Endothelial cell of umbilical vein (primary cell): ENCODE data around the gene METTL9. TPM values are rescaled to one million over a fixed set of nuclear protein-coding genes. Genes with fewer than 3 reads are reported as not detected.
"Not testable (repeated sequence)": the region's sequence is repeated elsewhere in the genome, so short reads cannot be mapped to it uniquely, and the experiment has no call there.

ENCODE experiments used
- BruUV-seq: library from RNA; stranded (reverse); fragments of 400-500 nt; replicated peaks from 2 replicates; lab custom pipeline; 2021; lab: Mats Ljungman, UMichigan
- CTCF ChIA-PET: fragments of 300-600, 350-600 bp; sonication (Branson Sonifier 250); formaldehyde crosslinking; loops from one replicate; lab custom pipeline; 2021; ENCODE audit warnings: antibody characterized with exemption, inconsistent platforms; lab: Charles Lee
- POLR2A ChIA-PET: fragments of 300-600, 350-600 bp; sonication (Branson Sonifier 250); formaldehyde crosslinking; loops from one replicate; lab custom pipeline; 2021; ENCODE audit warnings: antibody characterized with exemption, inconsistent platforms; lab: Charles Lee
- DNase-seq: peaks from one replicate; pipeline ENCODE4 v3.0.0-alpha.2; 2011; ENCODE audit warnings: low read depth, low spot score
- FAIRE-seq: peaks from 2 replicates; lab custom pipeline; 2011; peaks lifted over from hg19 to GRCh38; lab: Jason Lieb, UNC
- H2AFZ ChIP-seq: 2 replicates; pipeline ENCODE4 v1.6.0; 2012; ENCODE audit warnings: low read depth, low read length, control low read depth, inconsistent platforms
- H3K27ac ChIP-seq: 2 replicates; pipeline ENCODE4 v1.5.1; 2011; ENCODE audit warnings: low read depth, mild to moderate bottlenecking, control low read depth, low read length, moderate library complexity; ENCODE audit not compliant: insufficient read depth
- H3K27me3 ChIP-seq, 2 experiments: 2 replicates each; pipeline versions ENCODE4 v1.6.0 to v1.6.1; 2011; ENCODE audit warnings: low read length in 2 of 2, mixed read lengths in 1 of 2; ENCODE audit not compliant: control insufficient read depth in 2 of 2, insufficient read depth in 2 of 2
- H3K36me3 ChIP-seq, 2 experiments: 2 replicates in 1 of 2; 3 replicates in 1 of 2; pipeline ENCODE4 v1.5.1; 2011; ENCODE audit warnings: low read length in 2 of 2, mild to moderate bottlenecking in 1 of 2, moderate library complexity in 1 of 2; ENCODE audit not compliant: control insufficient read depth in 2 of 2, insufficient read depth in 2 of 2; ENCODE audit errors: extremely low read depth in 1 of 2
- H3K4me1 ChIP-seq: 3 replicates; pipeline ENCODE4 v1.5.1; 2011; ENCODE audit warnings: mild to moderate bottlenecking, low read length; ENCODE audit not compliant: control insufficient read depth, insufficient read depth; ENCODE audit errors: extremely low read depth
- H3K4me2 ChIP-seq: 2 replicates; pipeline ENCODE4 v1.6.1; 2011; ENCODE audit warnings: low read length, control low read depth, mixed read lengths; ENCODE audit not compliant: insufficient read depth
- H3K4me3 ChIP-seq, 3 experiments: fragments of 200-600 bp in 1 of 3; sonication (generic), shearing (Covaris generic) in 1 of 3; replicated peaks in 1 of 3; 2 replicates each; pipeline ENCODE4 v1.5.1; 2011 to 2016; ENCODE audit warnings: control low read depth in 3 of 3, low read length in 3 of 3, mild to moderate bottlenecking in 2 of 3, inconsistent platforms in 1 of 3, low read depth in 1 of 3, moderate library complexity in 1 of 3; ENCODE audit not compliant: insufficient read depth in 1 of 3
- H3K79me2 ChIP-seq: 2 replicates; pipeline ENCODE4 v1.6.0; 2012; ENCODE audit warnings: low read length, inconsistent platforms; ENCODE audit not compliant: control insufficient read depth, insufficient read depth
- H3K9ac ChIP-seq: replicated peaks from 2 replicates; pipeline ENCODE3; 2011; ENCODE audit warnings: low read length, control low read depth; ENCODE audit not compliant: insufficient read depth; ENCODE audit errors: extremely low read depth
- H3K9me1 ChIP-seq: replicated peaks from 3 replicates; pipeline ENCODE4 v1.6.0; 2011; ENCODE audit warnings: mild to moderate bottlenecking, low read length; ENCODE audit not compliant: control insufficient read depth, insufficient read depth; ENCODE audit errors: extremely low read depth
- H3K9me3 ChIP-seq: replicated peaks from 2 replicates; pipeline ENCODE4 v1.5.1; 2012; ENCODE audit warnings: low read length, inconsistent platforms; ENCODE audit not compliant: control insufficient read depth, insufficient read depth
- H4K20me1 ChIP-seq: replicated peaks from 2 replicates; pipeline ENCODE3; 2011; ENCODE audit warnings: mild to moderate bottlenecking, low read length; ENCODE audit not compliant: control insufficient read depth, insufficient read depth; ENCODE audit errors: extremely low read depth
- EZH2 ChIP-seq: IDR thresholded peaks from 2 replicates; pipeline ENCODE4 v1.6.1; 2012; ENCODE audit warnings: borderline replicate concordance, low read depth, mild to moderate bottlenecking, moderate library complexity, low read length, inconsistent platforms; ENCODE audit not compliant: severe bottlenecking
- FOS ChIP-seq: IDR thresholded peaks from 2 replicates; pipeline ENCODE4 v1.6.1; 2011; ENCODE audit warnings: mild to moderate bottlenecking, low read length, moderate library complexity, borderline replicate concordance; ENCODE audit not compliant: insufficient read depth
- GATA2 ChIP-seq: IDR thresholded peaks from 2 replicates; pipeline ENCODE4 v1.7.0; 2011; ENCODE audit warnings: low read depth, mild to moderate bottlenecking, moderate library complexity, mixed read lengths, low read length; ENCODE audit not compliant: insufficient read length, insufficient read depth
- JUN ChIP-seq: IDR thresholded peaks from 2 replicates; pipeline ENCODE4 v1.6.1; 2011; ENCODE audit warnings: borderline replicate concordance, low read depth; ENCODE audit not compliant: insufficient read length, insufficient read depth
- MYC ChIP-seq: IDR thresholded peaks from one replicate; pipeline ENCODE4 v1.6.1; 2011; ENCODE audit warnings: mild to moderate bottlenecking, low read depth, low read length
- POLR2A ChIP-seq: IDR thresholded peaks from 2 replicates; pipeline ENCODE4 v1.6.1; 2012; ENCODE audit warnings: low read depth, mild to moderate bottlenecking, control low read depth, low read length
- POLR2AphosphoS5 ChIP-seq: IDR thresholded peaks from 2 replicates; pipeline ENCODE4 v1.6.1; 2012; ENCODE audit warnings: low read depth, mild to moderate bottlenecking, control low read depth, low read length, moderate library complexity; ENCODE audit not compliant: insufficient read depth
- dilution Hi-C: fragments of 300-500 bp; cut with MboI; formaldehyde crosslinking; loops from one replicate; pipeline ENCODE4 v1.15.0; 2019; ENCODE audit warnings: low sequenced_read_pairs; ENCODE audit not compliant: extremely low pct_ligation_motif_present
- intact Hi-C: fragments of 100-400 bp; cut with micrococcal nuclease; formaldehyde crosslinking; loops from one replicate; pipeline ENCODE4 v1.10.0; 2022
- polyA plus RNA-seq, 4 experiments: library from polyadenylated mRNA; depleted of rRNA in 3 of 4; stranded (reverse) in 3 of 4; unstranded in 1 of 4; fragments of >200 nt; gene quantifications; 2 replicates each; pipeline versions ENCODE4 v1.2.1 to v1.2.3, GENCODE V29; 2011 to 2012; ENCODE audit warnings: missing spikeins in 1 of 4
- total RNA-seq: library from RNA; stranded (reverse); gene quantifications from 2 replicates; pipeline ENCODE4 v1.2.3, GENCODE V29; 2021
- TF ChIP-seq, protein P1 (sequence below): IDR thresholded peaks from 2 replicates; pipeline ENCODE4 v1.6.1; 2011; ENCODE audit not compliant: insufficient read depth, insufficient read length
- TF ChIP-seq, protein P2 (sequence below), 2 donors: IDR thresholded peaks; 1 replicate in 1 of 2; 2 replicates in 1 of 2; pipeline ENCODE4 v1.5.1; 2011; ENCODE audit warnings: low read length in 2 of 2, mild to moderate bottlenecking in 2 of 2, moderate library complexity in 2 of 2, control low read depth in 1 of 2, inconsistent platforms in 1 of 2, low read depth in 1 of 2; ENCODE audit not compliant: insufficient read depth in 1 of 2; ENCODE audit errors: extremely low read depth in 1 of 2

Gene METTL9
- total and polyA plus RNA-seq, 2 donors (not counting 3 experiments of a cell fraction or from before 2014, with no cell fraction given), result 53.8 to 121 TPM

DNA sequence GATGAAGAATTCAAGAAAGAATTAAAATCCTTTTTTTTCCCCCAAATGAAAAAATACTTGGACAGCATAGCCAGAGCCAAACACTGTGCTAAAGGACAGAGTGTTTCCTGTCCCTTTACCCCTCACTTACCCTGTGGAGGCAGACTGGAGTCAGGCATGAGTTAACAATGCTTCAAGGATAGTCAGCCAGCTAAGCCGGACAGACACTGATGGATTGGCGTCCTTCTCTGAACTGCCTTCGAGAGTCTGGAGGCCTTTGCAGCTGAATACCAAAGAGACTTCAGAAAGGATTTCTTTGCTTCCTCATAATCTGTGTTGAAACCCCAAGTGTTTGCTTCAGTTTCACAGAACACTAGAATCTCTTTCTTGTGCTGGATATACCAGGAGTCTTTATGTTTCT is 4.6 kb downstream of the METTL9 start:
- BruUV-seq, result no TSS peak
- no peak for DNase-seq
- Histone ChIP-seq H3K79me2 (peaks cover 86% of the 10 kb centered on the region), H3K27ac (no peak overlapping the region), H3K27me3 (no peaks in the 10 kb centered on the region), H3K4me2 (no peak overlapping the region), H3K36me3 (no peaks in the 10 kb centered on the region), H3K9ac (no peak overlapping the region), H3K4me3 (no peak overlapping the region), H3K9me1 (no peaks in the 10 kb centered on the region), H2AFZ (no peak overlapping the region), H3K4me1 (peaks cover 14% of the 10 kb centered on the region), H3K9me3 (no peaks in the 10 kb centered on the region), H4K20me1 (no peaks in the 10 kb centered on the region)
- intact Hi-C loops, result no loop called here
- FAIRE-seq, result no peak
- dilution Hi-C loops, result no loop called here
- TF ChIP-seq, protein P1, sequence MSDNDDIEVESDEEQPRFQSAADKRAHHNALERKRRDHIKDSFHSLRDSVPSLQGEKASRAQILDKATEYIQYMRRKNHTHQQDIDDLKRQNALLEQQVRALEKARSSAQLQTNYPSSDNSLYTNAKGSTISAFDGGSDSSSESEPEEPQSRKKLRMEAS, result no peak
- TF ChIP-seq EZH2 (no peak), GATA2 (no peak), JUN (no peak), POLR2AphosphoS5 (no peak), POLR2A (no peak), MYC (no peak), FOS (no peak)
- TF ChIP-seq, protein P2, sequence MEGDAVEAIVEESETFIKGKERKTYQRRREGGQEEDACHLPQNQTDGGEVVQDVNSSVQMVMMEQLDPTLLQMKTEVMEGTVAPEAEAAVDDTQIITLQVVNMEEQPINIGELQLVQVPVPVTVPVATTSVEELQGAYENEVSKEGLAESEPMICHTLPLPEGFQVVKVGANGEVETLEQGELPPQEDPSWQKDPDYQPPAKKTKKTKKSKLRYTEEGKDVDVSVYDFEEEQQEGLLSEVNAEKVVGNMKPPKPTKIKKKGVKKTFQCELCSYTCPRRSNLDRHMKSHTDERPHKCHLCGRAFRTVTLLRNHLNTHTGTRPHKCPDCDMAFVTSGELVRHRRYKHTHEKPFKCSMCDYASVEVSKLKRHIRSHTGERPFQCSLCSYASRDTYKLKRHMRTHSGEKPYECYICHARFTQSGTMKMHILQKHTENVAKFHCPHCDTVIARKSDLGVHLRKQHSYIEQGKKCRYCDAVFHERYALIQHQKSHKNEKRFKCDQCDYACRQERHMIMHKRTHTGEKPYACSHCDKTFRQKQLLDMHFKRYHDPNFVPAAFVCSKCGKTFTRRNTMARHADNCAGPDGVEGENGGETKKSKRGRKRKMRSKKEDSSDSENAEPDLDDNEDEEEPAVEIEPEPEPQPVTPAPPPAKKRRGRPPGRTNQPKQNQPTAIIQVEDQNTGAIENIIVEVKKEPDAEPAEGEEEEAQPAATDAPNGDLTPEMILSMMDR (IDR thresholded peaks at IDR 0.05; ENCODE audit: extremely low read depth in 1 of 2, insufficient read depth in 1 of 2, low read depth in 1 of 2, low read length in 2 of 2), result no peak
- ChIA-PET POLR2A (no interaction called here), CTCF (interaction anchor here (1.3 to 1.6 kb wide), 2 partner anchors 11 to 53 kb away, joined by 3 to 7 read pairs; no protein-coding TSS in a partner anchor)

DNA sequence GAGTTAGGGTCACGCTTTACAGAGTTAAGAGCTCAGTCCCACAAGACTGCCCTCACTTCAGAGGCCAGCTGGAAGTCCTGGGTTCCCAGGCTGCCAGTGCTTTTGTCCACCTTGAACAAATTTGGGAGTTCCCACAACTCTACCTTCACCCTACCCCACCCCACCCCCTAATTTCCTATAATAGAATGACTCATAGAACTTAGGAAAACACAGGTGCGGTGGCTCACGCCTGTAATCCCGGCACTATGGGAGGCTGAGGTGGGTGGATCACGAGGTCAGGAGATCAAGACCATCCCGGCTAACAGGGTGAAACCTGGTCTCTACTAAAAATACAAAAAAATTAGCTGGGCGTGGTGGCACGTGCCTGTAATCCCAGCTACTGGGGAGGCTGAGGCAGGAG is 6.5 kb downstream of the METTL9 start:
- peaks cover 10% of the 10 kb centered on the region for H3K4me1 ChIP-seq
- not testable (repeated sequence) for H4K20me1 ChIP-seq

More for the DNA sequence above, 6.5 kb downstream of the METTL9 start:
- H3K9ac ChIP-seq, H3K9me1 ChIP-seq, DNase-seq, POLR2A ChIA-PET, FAIRE-seq, H3K27ac ChIP-seq, dilution Hi-C loops, H3K9me3 ChIP-seq, intact Hi-C loops, H3K27me3 ChIP-seq, H3K4me2 ChIP-seq, H3K36me3 ChIP-seq, H3K4me3 ChIP-seq, BruUV-seq, H2AFZ ChIP-seq: not testable (repeated sequence)
- CTCF ChIA-PET, result interaction anchor here (1.5 kb wide), 1 partner anchor 56 kb away, joined by 3 read pairs; no protein-coding TSS in a partner anchor
- H3K79me2 ChIP-seq, result peaks cover 97% of the 10 kb centered on the region
